Psoas muscle (tissue), 8 donors: ENCODE results near the gene ELK4. TPM values are rescaled to one million over a fixed set of nuclear protein-coding genes. Genes with fewer than 3 reads are reported as not detected.

Experiments
- ATAC-seq, 4 donors: fragments of 200-7000 bp; cut with Tn5 transposase; one replicate each; pipeline ENCODE4 v1.9.1; 2020; ENCODE audit warnings: moderate library complexity in 3 of 4, mild to moderate bottlenecking in 2 of 4
- DNase-seq, 2 donors: peaks; one replicate each; pipeline ENCODE4 v3.0.0-alpha.2; 2020
- H3K27ac ChIP-seq: fragments of 200-600 bp; one replicate; pipeline ENCODE4 v1.8.0; 2022
- H3K27me3 ChIP-seq, 3 donors: fragments of 200-600 bp in 1 of 3; one replicate each; pipeline versions ENCODE4 v1.6.1 to v1.8.0; 2013 to 2022; ENCODE audit warnings: low read length in 2 of 3, mild to moderate bottlenecking in 2 of 3, moderate library complexity in 1 of 3; ENCODE audit not compliant: insufficient read depth in 3 of 3
- H3K36me3 ChIP-seq, 2 donors: fragments of 200-600 bp in 1 of 2; one replicate each; pipeline versions ENCODE4 v1.6.1 to v1.8.0; 2013 to 2022; ENCODE audit warnings: low read depth in 1 of 2, mild to moderate bottlenecking in 1 of 2, moderate library complexity in 1 of 2; ENCODE audit not compliant: insufficient read depth in 1 of 2
- H3K4me1 ChIP-seq: fragments of 200-600 bp; one replicate; pipeline ENCODE4 v1.8.0; 2022
- H3K4me3 ChIP-seq: fragments of 200-600 bp; one replicate; pipeline ENCODE4 v1.8.0; 2022; ENCODE audit warnings: mild to moderate bottlenecking
- H3K9me3 ChIP-seq: fragments of 200-600 bp; one replicate; pipeline ENCODE4 v1.8.0; 2022
- WGBS, 3 donors: extraction: QIAGEN DNeasy Blood & Tissue Kit; methylation state at CpG; one replicate each; pipeline versions ENCODE4 v1.1.6 to v1.1.7; 2013; 5-methylcytosine and 5-hydroxymethylcytosine counted together
- intact Hi-C, 2 donors: fragments of 100-400 bp; cut with DNase I; formaldehyde crosslinking; loops; one replicate each; pipeline versions ENCODE4 v1.11.0 to v1.14.2; 2022
- polyA plus RNA-seq, 3 donors: library from polyadenylated mRNA; stranded (reverse); fragments of 200-250 nt; gene quantifications; one replicate each; pipeline ENCODE4 v1.2.3, GENCODE V29; 2013
- total RNA-seq, 4 donors: library from RNA; stranded (reverse); fragmentation: NEBNext Ultra II Directional in 2 of 4; extraction: Animal tissue kit (Norgen Biotek cat#: 25700) in 2 of 4; gene quantifications; one replicate each; pipeline versions ENCODE4 v1.2.1 to v1.2.4, GENCODE V29; 2021 to 2023
- TF ChIP-seq, protein P1 (sequence below): fragments of 200-600 bp; IDR thresholded peaks from one replicate; pipeline ENCODE4 v1.8.0; 2022; ENCODE audit warnings: antibody characterized with exemption
- donor health status: healthy with polysubstance abuse.
- donor health status: DM: no; HTN: no; CAD: no; lungs with moderate emphysema.
- donor health status: Bipolar disorder and iron deficiency.
- donor health status: healthy.
- donor health status: DM: yes; HTN: yes; CAD: no.
- donor health status: DM: no; HTN: no; CAD: no.
- donor health status: DM: no; HTN: no; CAD: no.
- donor health status: DM: yes; HTN: yes; CAD: no.

The ELK4 gene
- total and polyA plus RNA-seq, 7 donors, result 5.5 to 67.8 (median 34.4) TPM

GRCh38 chr1:205604825-205605505 lies 26.8 kb downstream of the ELK4 start:
- H3K36me3 ChIP-seq, result peaks cover 3 to 32% of the 10 kb centered on the region in 2 donors
- TF ChIP-seq, protein P1, sequence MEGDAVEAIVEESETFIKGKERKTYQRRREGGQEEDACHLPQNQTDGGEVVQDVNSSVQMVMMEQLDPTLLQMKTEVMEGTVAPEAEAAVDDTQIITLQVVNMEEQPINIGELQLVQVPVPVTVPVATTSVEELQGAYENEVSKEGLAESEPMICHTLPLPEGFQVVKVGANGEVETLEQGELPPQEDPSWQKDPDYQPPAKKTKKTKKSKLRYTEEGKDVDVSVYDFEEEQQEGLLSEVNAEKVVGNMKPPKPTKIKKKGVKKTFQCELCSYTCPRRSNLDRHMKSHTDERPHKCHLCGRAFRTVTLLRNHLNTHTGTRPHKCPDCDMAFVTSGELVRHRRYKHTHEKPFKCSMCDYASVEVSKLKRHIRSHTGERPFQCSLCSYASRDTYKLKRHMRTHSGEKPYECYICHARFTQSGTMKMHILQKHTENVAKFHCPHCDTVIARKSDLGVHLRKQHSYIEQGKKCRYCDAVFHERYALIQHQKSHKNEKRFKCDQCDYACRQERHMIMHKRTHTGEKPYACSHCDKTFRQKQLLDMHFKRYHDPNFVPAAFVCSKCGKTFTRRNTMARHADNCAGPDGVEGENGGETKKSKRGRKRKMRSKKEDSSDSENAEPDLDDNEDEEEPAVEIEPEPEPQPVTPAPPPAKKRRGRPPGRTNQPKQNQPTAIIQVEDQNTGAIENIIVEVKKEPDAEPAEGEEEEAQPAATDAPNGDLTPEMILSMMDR, result no peak
- no peaks in the 10 kb centered on the region for H3K27me3 ChIP-seq
- no peak for ATAC-seq
- intact Hi-C loops, result no loop called here
- peaks cover 2% of the 10 kb centered on the region for H3K4me1 ChIP-seq
- no peak for DNase-seq
- no peak overlapping the region for H3K4me3 ChIP-seq
- no peak overlapping the region for H3K27ac ChIP-seq
- H3K9me3 ChIP-seq, result no peaks in the 10 kb centered on the region
- 76 to 87% (median 78%) methylated on average over 5 of the region's 5 CpGs for WGBS, 3 donors

DNA sequence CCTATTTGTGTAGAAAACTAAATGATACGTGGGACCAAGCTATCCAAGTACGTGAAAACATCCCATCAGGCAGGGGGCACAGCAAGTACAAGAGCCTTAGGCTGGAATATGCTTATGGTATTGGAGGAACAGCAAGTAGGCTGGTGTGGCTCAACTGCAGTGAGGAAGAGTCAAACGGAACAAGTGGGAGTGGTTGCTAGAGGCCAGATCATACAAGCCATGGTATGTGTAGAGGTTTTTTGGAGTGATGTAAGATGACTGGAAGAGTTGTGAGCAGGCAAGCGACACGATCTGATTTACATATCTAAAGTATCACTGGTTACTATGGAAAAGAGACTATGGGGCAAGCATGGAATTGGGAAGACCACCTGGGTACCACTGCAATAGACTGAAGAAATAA lies 27.8 kb downstream of the ELK4 start:
- H3K27me3 ChIP-seq, result no peaks in the 10 kb centered on the region
- TF ChIP-seq, protein P1, result no peak
- H3K9me3 ChIP-seq, result no peaks in the 10 kb centered on the region
- 90 to 93% (median 92%) methylated on average over 5 of the region's 5 CpGs for WGBS, 3 donors
- DNase-seq (no peak), ATAC-seq (no peak)
- intact Hi-C loops, result no loop called here
- no peak overlapping the region for H3K27ac ChIP-seq
- peaks cover 3 to 32% of the 10 kb centered on the region in 2 donors for H3K36me3 ChIP-seq
- H3K4me3 ChIP-seq, result no peak overlapping the region
- H3K4me1 ChIP-seq, result peaks cover 3% of the 10 kb centered on the region

GRCh38 chr1:205601205-205601604 lies 30.6 kb downstream of the ELK4 start:
- DNase-seq, result no peak
- Histone ChIP-seq H3K27me3 (no peaks in the 10 kb centered on the region), H3K27ac (no peak overlapping the region), H3K4me1 (peaks cover 8% of the 10 kb centered on the region), H3K4me3 (no peak overlapping the region), H3K36me3 (peaks cover 3 to 28% of the 10 kb centered on the region in 2 donors), H3K9me3 (no peaks in the 10 kb centered on the region)
- TF ChIP-seq, protein P1, result no peak
- 89 to 91% (median 91%) methylated on average over 4 of the region's 4 CpGs for WGBS, 3 donors
- intact Hi-C loops, result no loop called here
- no peak for ATAC-seq

DNA sequence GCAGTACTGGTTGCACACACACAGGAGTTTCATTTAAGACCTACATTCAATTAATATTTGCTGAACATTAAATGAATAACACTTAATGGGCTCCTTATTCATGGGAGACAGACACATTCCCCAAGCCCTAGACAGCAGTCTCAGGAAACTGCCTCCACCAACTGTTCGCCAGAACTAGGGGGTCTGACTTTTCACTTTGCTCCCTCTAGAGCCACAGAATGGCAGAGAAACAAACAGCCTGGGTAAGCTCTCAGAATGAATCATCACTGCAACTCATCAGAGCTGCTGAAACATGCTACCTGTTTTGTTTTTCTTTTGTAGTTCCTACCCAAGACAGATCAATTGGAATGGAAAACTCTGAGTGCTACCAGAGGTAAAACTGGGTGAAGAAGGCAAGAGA lies 31.7 kb downstream of the ELK4 start:
- H3K27ac ChIP-seq, result peak overlapping the region; percentile 41
- ATAC-seq, result no peak
- H3K4me3 ChIP-seq, result no peak overlapping the region
- WGBS, 3 donors, result 65 to 76% (median 67%) methylated on average over 1 of the region's 1 CpG
- no peak for DNase-seq
- H3K9me3 ChIP-seq, result no peaks in the 10 kb centered on the region
- H3K27me3 ChIP-seq, result no peaks in the 10 kb centered on the region
- intact Hi-C loops, result no loop called here
- peaks cover 8% of the 10 kb centered on the region for H3K4me1 ChIP-seq
- H3K36me3 ChIP-seq, result peaks cover 3 to 21% of the 10 kb centered on the region in 2 donors
- TF ChIP-seq, protein P1, result no peak

DNA sequence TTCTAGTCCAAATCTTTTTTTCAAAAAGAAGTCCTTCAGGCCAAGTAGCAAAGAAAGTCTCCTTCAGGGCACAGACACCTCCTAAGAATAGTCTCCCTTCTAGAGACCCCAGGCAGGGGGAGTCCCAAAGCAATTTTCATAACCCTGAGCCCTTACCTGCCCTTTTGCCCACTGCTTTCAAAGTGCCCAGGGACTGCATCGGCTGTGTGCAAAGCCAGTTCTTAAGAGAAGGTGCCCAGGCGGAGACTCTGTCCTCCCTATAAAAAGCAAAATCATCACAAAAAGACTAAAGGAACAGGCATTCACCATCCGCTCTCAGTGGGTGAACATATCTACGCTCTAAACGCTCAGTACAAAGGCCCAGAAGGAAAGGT lies 32.2 kb downstream of the ELK4 start:
- peaks cover 8% of the 10 kb centered on the region for H3K4me1 ChIP-seq
- no peak overlapping the region for H3K4me3 ChIP-seq
- DNase-seq, result no peak
- peak overlapping the region; percentile 41 for H3K27ac ChIP-seq
- peak in 1 of 4 donors; percentile 13 for ATAC-seq
- 68 to 74% (median 74%) methylated on average over 5 of the region's 5 CpGs for WGBS, 3 donors
- no peaks in the 10 kb centered on the region for H3K9me3 ChIP-seq
- TF ChIP-seq, protein P1, result no peak
- H3K27me3 ChIP-seq, result no peaks in the 10 kb centered on the region
- intact Hi-C loops, result loop anchor here in 1 of 2 donors (10.0 kb wide), 1 partner anchor 375 kb away; no protein-coding TSS in a partner anchor
- H3K36me3 ChIP-seq, result peaks cover 3 to 21% of the 10 kb centered on the region in 2 donors
